Measurements from ENCODE around the gene MRPL14. TPM values are rescaled to one million over a fixed set of nuclear protein-coding genes. Genes with fewer than 3 reads are reported as not detected.

The MRPL14 gene
- total and polyA plus RNA-seq, 2 of the 8 experiments (the other 6 are each of a cell fraction or from before 2014, with no cell fraction given) = 82.0 to 97.1 TPM

GRCh38 chr6:44138717-44139350 is 11.6 kb upstream of the MRPL14 start:
- H3K23ac ChIP-seq (ENCODE audit: insufficient read length) = no peak overlapping the region
- no peak overlapping the region for H4K91ac ChIP-seq (replicated peaks; ENCODE audit: insufficient read length, low read length)
- H2BK12ac ChIP-seq (ENCODE audit: low read depth, low read length) = no peak overlapping the region
- H2BK20ac ChIP-seq (ENCODE audit: low read length) = no peak overlapping the region
- peak overlapping the region; percentile 12 to 49; a peak in 3 of 4 replicates for H3K4me2 ChIP-seq (ENCODE audit: insufficient read depth in 1 of 2, low read depth in 2 of 2, low read length in 2 of 2)
- no peak overlapping the region for H2BK15ac ChIP-seq (ENCODE audit: low read length)
- FAIRE-seq (no peak), DNase-seq (ENCODE audit: low read depth in 1 of 2, low spot score in 2 of 2) (no peak)
- no peak overlapping the region for H3K4ac ChIP-seq (replicated peaks; ENCODE audit: insufficient read length, low read depth, low read length)
- H2BK120ac ChIP-seq (replicated peaks; ENCODE audit: low read depth, low read length) = no peak overlapping the region
- H3K27me3 ChIP-seq (replicated peaks in 1 of 4; ENCODE audit: control insufficient read depth in 3 of 4, extremely low read depth in 1 of 4, insufficient read depth in 3 of 4, low read length in 3 of 4) = no peaks in the 10 kb centered on the region; a peak in 1 of 7 replicates
- no peak overlapping the region; the same call in 1 of the 2 replicates for H3K27ac ChIP-seq (ENCODE audit: low read depth, low read length)
- H3K9me3 ChIP-seq (ENCODE audit: insufficient read depth in 2 of 2, low read depth in 1 of 2, low read length in 1 of 2) = no peaks in the 10 kb centered on the region
- H3K14ac ChIP-seq (ENCODE audit: insufficient read length) = no peak overlapping the region
- peak overlapping the region; percentile 7; the same call in 1 of the 2 replicates for H4K8ac ChIP-seq (ENCODE audit: extremely low read depth, insufficient read depth, low read length)
- H3K18ac ChIP-seq (ENCODE audit: extremely low read depth, low read length) = no peak overlapping the region; the same call in 1 of the 2 replicates
- H3K36me3 ChIP-seq (ENCODE audit: control insufficient read depth in 2 of 4, insufficient read depth in 4 of 4, low read length in 3 of 4) = peaks cover 10 to 32% (median 18%) of the 10 kb centered on the region in 4 experiments
- no peaks in the 10 kb centered on the region for H3K79me2 ChIP-seq (ENCODE audit: control insufficient read depth in 1 of 2, insufficient read depth in 2 of 2, low read length in 2 of 2)
- H3K79me1 ChIP-seq (ENCODE audit: low read depth, low read length) = no peaks in the 10 kb centered on the region; the same call in 1 of the 2 replicates
- no peak overlapping the region for H3K4me3 ChIP-seq (ENCODE audit: extremely low read depth in 1 of 4, insufficient read depth in 2 of 4, low read depth in 3 of 4, low read length in 4 of 4)
- no peak overlapping the region for H4K5ac ChIP-seq (ENCODE audit: insufficient read length, low read depth, low read length)
- H3K56ac ChIP-seq (replicated peaks; ENCODE audit: insufficient read length, low read depth, low read length) = no peak overlapping the region
- 0 out of 2 replicates have a peak overlapping the region, but pooled peaks have one; percentile 71 for H2BK5ac ChIP-seq (ENCODE audit: low read depth, low read length)
- no peak overlapping the region; a peak in 1 of 7 replicates for H3K9ac ChIP-seq (replicated peaks in 1 of 4; ENCODE audit: extremely low read depth in 1 of 4, low read depth in 3 of 4, low read length in 3 of 4)
- 57% methylated on average over 4 of the region's 6 CpGs; no CpG with 5 or more reads in 1 of the 2 experiments for WGBS, 2 experiments (ENCODE audit: extremely low coverage in 1 of 2, insufficient coverage in 1 of 2, insufficient read length in 1 of 2, insufficient replicate concordance in 2 of 2, low coverage in 1 of 2, low lambda C conversion rate in 2 of 2, missing lambda C conversion rate in 1 of 2)
- H3K23me2 ChIP-seq (ENCODE audit: low read depth, low read length) = no peaks in the 10 kb centered on the region; the same call in 1 of the 2 replicates
- TF ChIP-seq CTCF (IDR thresholded peaks at IDR 0.05; ENCODE audit: control extremely low read depth in 1 of 3, insufficient read depth in 1 of 3, low read depth in 1 of 3, low read length in 3 of 3) (no peak), TEAD4 (IDR thresholded peaks at IDR 0.05; ENCODE audit: low read depth, low read length) (no peak), ASH2L (IDR thresholded peaks at IDR 0.05; ENCODE audit: low read length) (no peak), POLR2A (IDR thresholded peaks at IDR 0.05; ENCODE audit: control extremely low read depth in 1 of 2, low read depth in 2 of 2, low read length in 2 of 2) (0 out of 3 replicates have a peak, but pooled peaks of 1 of the 2 experiments have one; percentile 23), CBX8 (IDR thresholded peaks at IDR 0.05; ENCODE audit: borderline replicate concordance, low read depth, low read length) (no peak), NANOG (IDR thresholded peaks at IDR 0.05; ENCODE audit: insufficient read depth, low read depth, low read length, poor library complexity, severe bottlenecking) (no peak), TAF7 (optimal IDR thresholded peaks at IDR 0.05; ENCODE audit: borderline replicate concordance, low read depth, low read length) (no peak), CREB1 (IDR thresholded peaks at IDR 0.05) (no peak)
- H3K4me1 ChIP-seq (replicated peaks in 1 of 4; ENCODE audit: control insufficient read depth in 3 of 4, insufficient read depth in 4 of 4, low read length in 3 of 4) = peaks cover 1 to 9% (median 5%) of the 10 kb centered on the region in 4 experiments
- no peak overlapping the region for H2AFZ ChIP-seq (ENCODE audit: low read length)
- ChIA-PET CTCF (ENCODE audit: partially characterized antibody) (interaction anchor here (0.6 to 11.1 kb wide), 8 partner anchors 8 to 74 kb away, joined by 3 to 128 read pairs (median 4); no protein-coding TSS in a partner anchor), POLR2A (ENCODE audit: partially characterized antibody) (interaction anchor here (0.6 to 1.9 kb wide), 5 partner anchors 15 to 117 kb away, joined by 3 to 7 read pairs (median 3); no protein-coding TSS in a partner anchor)
- H4K20me1 ChIP-seq (replicated peaks in 1 of 2; ENCODE audit: control insufficient read depth in 1 of 2, insufficient read depth in 2 of 2, low read length in 2 of 2) = peaks cover 4 to 6% of the 10 kb centered on the region in 2 experiments
- no peak overlapping the region for H2AK5ac ChIP-seq (ENCODE audit: low read depth, low read length)
